NCI-H2081 treated with DMSO at 0.1 percent for 48 hours (cell line): ENCODE data around the gene LCN12.

Experiments
- DNase-seq: peaks from one replicate; lab custom pipeline; 2025; lab: John Stamatoyannopoulos, UW

LCN12 gene

DNA sequence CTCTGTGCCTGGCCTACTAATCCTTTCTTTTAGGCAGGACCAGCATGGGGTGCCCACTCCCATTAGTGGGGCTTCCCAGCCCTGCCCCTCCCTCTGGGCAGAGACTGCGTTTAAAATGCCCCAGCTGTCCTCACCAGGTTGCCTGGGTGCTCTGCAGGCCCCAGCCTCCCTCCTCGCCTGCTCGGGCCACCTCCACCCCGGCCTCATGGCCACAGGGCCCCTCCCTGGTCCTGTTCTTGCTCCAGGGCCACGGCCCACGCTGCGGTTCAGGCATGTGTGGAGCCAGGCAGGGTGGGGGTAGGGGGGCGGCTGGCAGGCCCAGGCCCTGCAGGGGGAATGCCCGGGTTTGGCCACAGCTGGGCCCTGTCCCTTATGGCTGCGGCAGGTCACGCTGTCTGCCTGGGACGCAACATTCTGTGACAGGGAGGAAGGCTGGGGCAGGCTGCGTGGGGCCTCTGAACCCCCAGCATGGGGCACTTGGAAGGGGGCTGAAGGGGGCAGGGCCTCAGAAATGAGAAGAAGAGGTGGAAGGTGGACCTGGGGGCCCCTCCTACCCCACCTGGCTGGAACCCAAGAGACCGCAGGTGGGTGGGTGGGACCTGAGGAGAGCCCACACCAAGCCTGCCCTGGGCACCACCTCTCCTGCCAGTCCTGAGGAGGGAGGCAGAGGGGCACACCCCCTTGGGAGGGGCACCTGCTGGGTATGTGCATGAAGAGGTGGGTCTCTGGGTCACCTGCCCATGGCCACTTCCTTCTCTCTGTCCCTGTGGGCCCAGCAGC is at the start of gene LCN12:
TSS of gene LCN12 (plus strand) at position 733 of the 780 bp plus-strand sequence. CDS start 55 bp downstream, outside the sequence.
- no peak for DNase-seq

- no peak for DNase-seq
Measured at GRCh38 chr9:136903041-136903554, 49.0 kb upstream of the LCN12 start.

GRCh38 chr9:136906266-136906665 is 45.8 kb upstream of the LCN12 start:
- DNase-seq, result no peak

DNA sequence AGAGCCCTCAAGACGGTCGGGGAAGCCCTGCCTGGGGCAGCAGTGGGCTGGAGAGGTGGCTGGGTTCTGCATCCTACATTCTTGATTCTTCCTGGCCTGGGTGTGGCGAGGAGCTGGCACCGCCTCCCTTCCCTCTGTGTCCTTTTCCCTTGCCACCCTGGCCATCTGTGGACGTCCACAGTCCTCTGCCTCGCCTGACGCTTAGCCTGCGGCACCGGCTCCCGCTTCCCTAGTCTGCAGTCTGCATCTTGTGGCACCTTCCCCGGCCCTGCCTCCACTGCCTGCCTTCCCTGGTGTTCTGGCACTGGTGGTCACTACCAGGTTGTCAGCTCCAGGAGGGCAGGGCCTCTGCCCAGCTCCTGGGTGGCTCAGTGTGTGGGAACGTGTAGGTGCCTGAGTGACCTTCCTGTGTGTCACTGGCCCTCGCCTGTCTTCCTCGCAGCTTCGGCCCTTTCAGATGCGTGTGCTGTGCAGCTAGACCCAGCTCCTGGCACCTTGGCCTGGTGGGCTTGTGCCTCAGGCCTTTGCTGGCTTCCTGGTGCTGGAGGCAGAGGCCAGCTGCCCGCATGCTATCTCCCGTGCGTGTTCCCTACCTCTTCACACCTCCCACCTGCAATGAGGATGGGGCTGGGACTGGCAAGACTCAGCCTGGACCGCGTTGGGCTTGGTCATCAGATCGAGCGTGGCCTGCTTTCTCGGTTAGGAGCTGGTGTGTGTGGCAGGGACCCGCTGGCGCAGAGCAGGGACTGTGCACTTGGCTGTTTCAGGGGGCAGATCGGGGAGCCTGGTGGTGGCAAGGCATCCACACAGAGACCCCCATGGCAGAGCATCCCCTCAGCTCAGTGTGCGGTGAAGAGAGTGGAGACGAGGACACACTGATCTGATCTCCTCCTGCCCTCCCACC is 44.8 kb upstream of the LCN12 start:
- DNase-seq, result no peak

DNA sequence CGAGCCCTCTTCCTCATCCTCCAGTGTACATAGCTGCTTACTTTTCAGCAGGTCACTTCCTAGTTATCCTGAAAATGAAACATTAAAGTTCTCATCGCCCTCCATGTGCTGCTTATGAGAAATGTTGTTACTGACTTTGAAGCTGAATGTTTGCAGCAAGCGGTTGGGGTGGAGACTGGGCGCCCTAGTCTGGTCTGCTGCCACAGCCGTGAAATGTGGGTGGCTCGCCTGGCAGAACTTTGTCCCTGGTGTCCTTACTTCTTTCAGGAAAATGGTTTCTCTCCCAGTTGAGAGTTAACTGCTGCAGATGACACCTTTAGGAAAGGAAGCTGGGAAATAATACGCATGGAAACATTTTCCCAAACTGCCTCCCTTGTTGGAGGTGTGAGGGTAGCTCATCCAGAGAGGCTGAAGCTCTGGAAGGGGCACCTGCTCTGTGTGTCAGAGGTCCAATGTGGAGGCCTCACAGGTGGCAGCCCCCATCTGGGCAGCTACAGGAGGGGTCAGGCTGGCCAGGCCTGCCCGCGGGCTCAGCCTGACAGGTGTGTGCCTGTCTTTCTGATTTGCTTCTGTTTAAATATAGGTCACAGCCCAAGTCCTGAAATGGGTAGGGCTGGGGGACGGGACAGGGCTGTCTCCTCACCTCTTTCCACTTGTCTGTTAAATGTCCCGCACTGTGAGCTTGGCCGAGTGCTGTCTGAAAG is 41.7 kb upstream of the LCN12 start:
- no peak for DNase-seq

GRCh38 chr9:136910901-136911245 is 41.2 kb upstream of the LCN12 start:
- DNase-seq, result no peak

GRCh38 chr9:136913701-136914438 is 38.2 kb upstream of the LCN12 start:
- DNase-seq, result no peak

- DNase-seq, result no peak
Measured at GRCh38 chr9:136915632-136916329, 36.3 kb upstream of the LCN12 start.

GRCh38 chr9:136916330-136917184 is 35.5 kb upstream of the LCN12 start:
- no peak for DNase-seq

DNA sequence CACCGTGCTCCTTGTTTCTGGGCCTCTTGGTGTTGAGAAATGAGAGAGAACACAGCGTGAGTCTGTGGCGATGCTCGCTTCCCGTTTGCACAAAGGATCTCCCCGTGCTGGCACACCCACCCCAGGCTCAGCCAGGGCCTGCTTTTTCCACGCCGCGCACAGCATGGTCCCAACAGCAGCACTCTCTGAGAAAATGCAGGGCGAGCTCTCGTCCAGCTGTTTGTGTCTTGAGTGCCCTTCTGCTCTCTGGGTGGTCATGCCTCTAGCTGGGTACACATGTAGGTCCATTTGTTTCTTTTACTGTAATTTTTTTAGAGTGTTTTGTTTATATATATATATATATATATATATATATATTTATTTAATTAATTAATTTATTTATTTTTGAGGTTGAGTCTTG is 34.2 kb upstream of the LCN12 start:
- no peak for DNase-seq

DNA sequence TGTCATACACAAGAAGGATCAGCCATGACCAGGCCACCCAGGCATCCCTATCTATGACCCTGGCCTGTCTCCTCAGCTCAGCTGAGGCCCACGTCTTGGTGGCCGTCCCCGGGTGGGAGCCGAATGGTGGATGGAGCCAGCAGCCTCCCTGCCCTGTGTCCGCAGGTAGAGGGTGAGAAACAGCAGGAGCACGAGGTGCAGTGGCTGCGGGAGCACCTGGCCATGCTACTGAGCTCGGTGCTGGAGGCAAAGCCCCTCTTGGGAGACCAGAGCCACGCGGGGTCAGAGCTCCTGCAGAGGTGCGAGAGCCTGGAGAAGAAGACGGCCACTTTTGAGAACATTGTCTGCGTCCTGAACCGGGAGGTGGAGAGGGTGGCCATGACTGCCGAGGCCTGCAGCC is 32.0 kb upstream of the LCN12 start:
- no peak for DNase-seq

GRCh38 chr9:136920734-136921231 is 31.3 kb upstream of the LCN12 start:
- DNase-seq, result no peak

DNA sequence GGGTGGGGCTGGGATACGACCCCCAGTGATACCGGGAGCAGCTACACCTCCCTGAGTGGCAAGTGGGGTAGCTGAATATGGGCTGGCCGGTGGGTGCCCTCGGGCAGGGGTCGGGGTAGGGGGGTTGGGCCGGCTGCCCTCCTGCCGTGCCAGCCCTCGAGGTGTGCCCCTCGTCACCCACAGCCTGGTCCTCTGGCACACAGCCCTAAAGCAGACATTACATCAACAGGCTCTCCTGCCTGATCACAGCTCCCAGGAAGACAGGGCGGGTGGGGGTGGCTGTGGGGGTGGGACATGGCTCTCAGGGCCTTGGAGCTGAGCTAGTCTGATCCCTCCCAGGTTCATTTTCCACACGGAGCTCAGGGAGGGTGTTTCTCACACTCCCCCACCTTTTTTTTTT is 30.8 kb upstream of the LCN12 start:
- DNase-seq, result no peak

DNA sequence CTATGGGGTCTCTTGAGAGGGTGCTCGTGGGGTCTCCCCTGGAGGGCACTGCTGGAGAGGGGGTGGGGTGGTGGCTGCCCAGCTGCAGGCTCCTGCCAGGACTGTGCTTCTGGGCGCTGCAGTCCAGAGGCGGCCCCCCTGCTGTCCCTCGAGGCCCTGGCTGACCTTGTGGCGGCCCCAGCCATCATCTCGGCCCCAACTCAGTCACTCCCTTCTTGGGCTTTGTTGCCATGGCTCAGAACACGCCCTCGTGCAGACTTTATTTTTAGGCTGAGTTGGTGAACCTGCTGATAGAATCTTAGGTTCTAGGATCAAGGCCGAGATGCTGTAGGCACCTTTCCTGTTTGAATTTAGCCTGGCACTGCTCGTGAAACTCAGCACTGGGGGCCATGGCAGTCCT is 30.4 kb upstream of the LCN12 start:
- no peak for DNase-seq

GRCh38 chr9:136922540-136922939 is 29.5 kb upstream of the LCN12 start:
- DNase-seq, result no peak

DNA sequence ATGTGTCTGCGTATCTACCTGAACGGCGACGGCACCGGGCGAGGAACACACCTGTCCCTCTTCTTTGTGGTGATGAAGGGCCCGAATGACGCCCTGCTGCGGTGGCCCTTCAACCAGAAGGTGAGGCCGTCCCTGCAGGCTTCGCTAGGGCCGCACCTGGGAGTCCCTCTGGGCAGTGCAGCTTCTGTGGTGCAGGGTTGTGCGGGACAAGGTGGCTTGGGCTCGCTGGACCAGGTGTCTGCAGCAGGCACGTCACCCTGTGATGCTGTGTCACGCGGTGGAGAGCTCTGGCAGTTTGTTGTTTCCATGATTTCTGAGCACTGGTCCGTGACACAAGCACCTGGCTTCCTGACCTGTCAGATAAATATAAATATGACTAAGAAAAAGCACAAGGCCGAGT is 28.2 kb upstream of the LCN12 start:
- DNase-seq, result no peak

- DNase-seq, result no peak
Measured at GRCh38 chr9:136925414-136926153, 26.5 kb upstream of the LCN12 start.

DNA sequence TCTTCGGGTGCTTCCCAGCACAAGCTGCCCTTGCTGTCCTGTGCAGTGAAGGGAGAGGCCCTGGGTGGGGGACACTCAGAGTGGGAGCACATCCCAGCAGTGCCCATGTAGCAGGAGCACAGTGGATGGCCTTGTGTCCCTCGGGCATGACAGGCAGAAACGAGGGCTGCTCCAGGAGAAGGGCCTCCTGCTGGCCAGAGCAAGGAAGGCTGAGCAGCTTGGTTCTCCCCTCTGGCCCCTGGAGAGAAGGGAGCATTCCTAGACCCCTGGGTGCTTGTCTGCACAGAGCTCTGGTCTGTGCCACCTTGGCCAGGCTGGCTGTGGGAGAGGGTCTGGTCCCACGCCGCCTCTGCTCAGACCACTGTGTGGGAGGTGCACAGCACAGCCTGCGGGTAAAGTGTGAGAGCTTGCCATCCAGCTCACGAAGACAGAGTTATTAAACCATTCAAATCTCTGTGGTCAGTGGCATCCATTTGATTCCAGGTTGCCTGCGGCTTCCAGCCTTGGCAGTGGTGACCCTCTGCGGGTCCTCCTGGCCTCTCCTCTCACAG is 25.8 kb upstream of the LCN12 start:
- no peak for DNase-seq

- no peak for DNase-seq
Measured at GRCh38 chr9:136926749-136927148, 25.3 kb upstream of the LCN12 start.
